Muscle layer of colon (tissue), 2 donors: ENCODE data around the gene RYR2.

Source experiments
- H3K27ac ChIP-seq: one replicate; pipeline ENCODE4 v1.7.0; 2013; ENCODE audit warnings: low read depth, mild to moderate bottlenecking, low read length, moderate library complexity
- H3K27me3 ChIP-seq, 2 donors: one replicate each; pipeline ENCODE4 v1.7.0; 2013; ENCODE audit warnings: low read length in 2 of 2, mild to moderate bottlenecking in 2 of 2; ENCODE audit not compliant: insufficient read depth in 2 of 2, control insufficient read depth in 1 of 2
- H3K36me3 ChIP-seq: one replicate; pipeline ENCODE4 v1.7.0; 2013; ENCODE audit warnings: mild to moderate bottlenecking, low read length; ENCODE audit not compliant: insufficient read depth
- H3K4me1 ChIP-seq: one replicate; pipeline ENCODE4 v1.7.0; 2013; ENCODE audit warnings: mild to moderate bottlenecking, low read length; ENCODE audit not compliant: insufficient read depth
- H3K4me3 ChIP-seq, 2 donors: one replicate each; pipeline ENCODE4 v1.7.0; 2013; ENCODE audit warnings: low read length in 2 of 2, low read depth in 1 of 2, mild to moderate bottlenecking in 1 of 2, moderate library complexity in 1 of 2
- H3K9ac ChIP-seq: one replicate; pipeline ENCODE4 v1.7.0; 2013; ENCODE audit warnings: low read length
- H3K9me3 ChIP-seq: one replicate; pipeline ENCODE4 v1.7.0; 2013; ENCODE audit warnings: mild to moderate bottlenecking, low read length
- donor health status: abdominal sarcoma.
- donor health status: Adenocarcinoma of cecum.

The RYR2 gene

GRCh38 chr1:237411621-237412020 lies 369.6 kb downstream of the RYR2 start:
- H3K27ac ChIP-seq: no peak overlapping the region
- H3K27me3 ChIP-seq: no peaks in the 10 kb centered on the region

DNA sequence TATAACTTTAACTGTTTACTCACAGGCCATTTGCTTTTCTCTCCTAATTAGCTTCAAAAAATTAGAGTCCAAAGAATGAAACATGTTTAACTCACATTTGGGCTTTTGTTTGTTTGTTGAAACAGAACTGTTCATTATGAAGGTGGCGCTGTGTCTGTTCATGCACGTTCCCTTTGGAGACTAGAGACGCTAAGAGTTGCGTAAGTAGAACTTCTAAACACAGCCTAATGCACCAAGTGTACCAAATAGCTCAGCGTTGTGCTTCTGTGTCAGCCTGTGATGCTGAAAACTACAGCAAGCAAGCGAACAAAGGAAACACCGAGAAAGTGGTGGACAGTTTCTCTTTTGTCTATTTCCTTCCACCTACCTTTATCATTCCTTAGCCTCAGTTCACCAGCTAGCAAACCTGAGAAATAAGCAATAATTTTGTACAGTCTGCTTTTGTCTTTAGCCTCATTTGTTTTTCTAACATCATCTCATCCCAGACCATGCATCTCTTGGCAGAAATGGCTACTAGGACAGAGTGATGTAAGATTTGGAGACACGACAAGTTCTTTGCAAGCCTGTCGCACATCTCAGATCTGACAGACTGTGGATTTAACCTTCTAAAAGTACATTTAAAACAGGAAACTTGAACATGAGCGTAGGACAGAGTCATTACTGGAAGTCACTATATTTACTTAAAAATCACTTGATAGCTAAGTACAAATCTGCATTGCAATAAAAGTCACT lies 375.1 kb downstream of the RYR2 start:
- Histone ChIP-seq H3K9ac (no peak overlapping the region), H3K36me3 (no peaks in the 10 kb centered on the region), H3K9me3 (no peaks in the 10 kb centered on the region), H3K4me3 (no peak overlapping the region), H3K4me1 (no peaks in the 10 kb centered on the region), H3K27ac (no peak overlapping the region), H3K27me3 (no peaks in the 10 kb centered on the region)

More at GRCh38 chr1:237411621-237412020, 369.6 kb downstream of the RYR2 start:
- Histone ChIP-seq H3K36me3 (no peaks in the 10 kb centered on the region), H3K9ac (no peak overlapping the region), H3K9me3 (no peaks in the 10 kb centered on the region), H3K4me3 (no peak overlapping the region), H3K4me1 (no peaks in the 10 kb centered on the region)

GRCh38 chr1:237428809-237429208 lies 386.8 kb downstream of the RYR2 start:
- no peak overlapping the region for H3K27ac ChIP-seq
- H3K4me3 ChIP-seq: no peak overlapping the region
- H3K9me3 ChIP-seq: no peaks in the 10 kb centered on the region

DNA sequence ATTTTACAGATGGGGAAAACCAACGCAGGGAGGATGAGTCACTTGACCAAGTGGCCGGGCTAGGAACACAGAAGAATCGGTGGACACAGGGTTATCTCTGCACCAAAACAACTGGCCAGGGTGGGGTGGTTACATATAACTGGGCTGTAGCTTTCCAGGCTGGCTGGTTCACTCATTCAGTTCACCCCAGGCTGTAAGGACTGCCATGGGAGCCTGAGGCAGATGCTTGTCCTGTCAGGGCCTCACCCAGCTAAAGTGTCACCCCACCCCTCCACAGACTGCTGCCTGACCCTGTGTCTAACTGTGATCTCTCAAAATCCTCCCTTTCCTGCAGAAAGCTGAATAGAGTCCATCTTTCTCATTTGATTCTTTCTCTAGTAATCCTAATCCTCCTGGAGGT lies 387.3 kb downstream of the RYR2 start:
- Histone ChIP-seq H3K27me3 (no peaks in the 10 kb centered on the region), H3K27ac (no peak overlapping the region), H3K9me3 (no peaks in the 10 kb centered on the region), H3K4me3 (no peak overlapping the region), H3K4me1 (no peaks in the 10 kb centered on the region), H3K9ac (no peak overlapping the region), H3K36me3 (no peaks in the 10 kb centered on the region)

More at GRCh38 chr1:237428809-237429208, 386.8 kb downstream of the RYR2 start:
- Histone ChIP-seq H3K27me3 (no peaks in the 10 kb centered on the region), H3K4me1 (no peaks in the 10 kb centered on the region), H3K9ac (no peak overlapping the region), H3K36me3 (no peaks in the 10 kb centered on the region)

DNA sequence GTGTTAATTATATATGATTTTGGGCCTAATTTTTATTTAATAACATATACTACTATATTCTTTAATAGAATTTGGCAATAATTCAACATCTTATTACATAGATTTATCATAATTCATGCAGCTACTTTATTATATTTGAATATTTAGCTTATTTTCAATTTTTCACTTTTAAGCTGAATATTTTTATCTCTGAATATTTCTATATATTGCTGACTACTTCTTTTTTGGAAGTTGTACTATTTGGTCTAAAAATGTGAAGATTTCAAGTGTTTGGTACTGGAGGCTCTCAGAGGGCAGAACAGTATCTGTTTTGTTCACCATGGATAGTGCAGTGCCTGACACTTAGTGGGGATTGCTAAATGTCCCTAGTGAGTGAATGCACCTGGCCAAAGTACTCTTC lies 389.5 kb downstream of the RYR2 start:
- H3K27me3 ChIP-seq: no peaks in the 10 kb centered on the region
- H3K4me1 ChIP-seq: no peaks in the 10 kb centered on the region
- no peaks in the 10 kb centered on the region for H3K9me3 ChIP-seq
- H3K36me3 ChIP-seq: no peaks in the 10 kb centered on the region
- no peak overlapping the region for H3K4me3 ChIP-seq
- no peak overlapping the region for H3K9ac ChIP-seq
- no peak overlapping the region for H3K27ac ChIP-seq

DNA sequence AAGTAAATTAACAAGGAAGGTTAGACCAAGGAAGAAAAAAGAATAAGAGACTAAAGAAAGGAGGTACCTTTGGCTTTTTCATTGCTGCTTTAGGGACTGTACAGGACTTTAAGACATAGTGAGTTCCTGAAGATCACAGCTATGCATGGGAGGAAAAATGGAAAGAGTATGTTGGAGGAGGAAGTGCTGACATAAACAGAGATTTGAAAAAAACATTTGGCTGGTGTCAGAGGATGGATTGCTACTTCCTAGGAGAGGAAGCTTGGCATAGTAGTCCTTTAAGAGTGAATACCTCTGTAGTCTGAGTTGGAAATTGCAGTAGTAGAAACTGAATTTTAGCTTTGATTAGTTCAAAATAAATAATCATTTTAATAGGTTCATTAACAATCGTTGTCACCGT lies 398.4 kb downstream of the RYR2 start:
- Histone ChIP-seq H3K27me3 (no peaks in the 10 kb centered on the region), H3K9me3 (no peaks in the 10 kb centered on the region), H3K27ac (no peak overlapping the region), H3K9ac (no peak overlapping the region), H3K4me3 (no peak overlapping the region), H3K4me1 (no peaks in the 10 kb centered on the region), H3K36me3 (no peaks in the 10 kb centered on the region)

GRCh38 chr1:237444120-237444790 lies 402.3 kb downstream of the RYR2 start:
- H3K27me3 ChIP-seq: no peaks in the 10 kb centered on the region
- H3K4me3 ChIP-seq: no peak overlapping the region
- H3K9ac ChIP-seq: no peak overlapping the region
- no peaks in the 10 kb centered on the region for H3K4me1 ChIP-seq
- H3K27ac ChIP-seq: no peak overlapping the region
- H3K9me3 ChIP-seq: no peaks in the 10 kb centered on the region
- no peaks in the 10 kb centered on the region for H3K36me3 ChIP-seq

DNA sequence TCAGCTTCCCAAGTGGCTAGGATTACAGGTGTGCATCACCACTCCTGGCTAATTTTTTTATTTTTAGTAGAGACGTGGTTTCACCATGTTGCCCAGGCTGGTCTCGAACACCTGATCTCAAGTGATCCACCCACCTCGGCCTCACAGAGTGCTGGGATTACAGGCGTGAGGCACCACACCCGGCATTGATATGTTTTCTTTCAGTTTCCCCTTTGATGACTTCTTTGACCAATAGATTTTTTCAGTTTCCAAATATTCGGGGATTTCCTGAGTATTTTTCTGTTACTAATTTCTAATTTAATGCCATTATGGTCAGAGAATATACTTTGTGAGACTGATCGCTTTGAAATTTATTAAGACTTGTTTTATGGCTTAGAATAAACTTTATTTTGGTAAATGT lies 406.1 kb downstream of the RYR2 start:
- H3K27me3 ChIP-seq: no peaks in the 10 kb centered on the region
- no peak overlapping the region for H3K27ac ChIP-seq
- H3K4me1 ChIP-seq: no peaks in the 10 kb centered on the region
- no peak overlapping the region for H3K4me3 ChIP-seq
- no peak overlapping the region for H3K9ac ChIP-seq
- H3K9me3 ChIP-seq: no peaks in the 10 kb centered on the region
- no peaks in the 10 kb centered on the region for H3K36me3 ChIP-seq

- Histone ChIP-seq H3K9me3 (no peaks in the 10 kb centered on the region), H3K27me3 (no peaks in the 10 kb centered on the region), H3K9ac (no peak overlapping the region), H3K36me3 (no peaks in the 10 kb centered on the region), H3K4me1 (no peaks in the 10 kb centered on the region), H3K27ac (no peak overlapping the region), H3K4me3 (no peak overlapping the region)
These were observed 415.6 kb downstream of the RYR2 start for GRCh38 chr1:237457573-237457972.

DNA sequence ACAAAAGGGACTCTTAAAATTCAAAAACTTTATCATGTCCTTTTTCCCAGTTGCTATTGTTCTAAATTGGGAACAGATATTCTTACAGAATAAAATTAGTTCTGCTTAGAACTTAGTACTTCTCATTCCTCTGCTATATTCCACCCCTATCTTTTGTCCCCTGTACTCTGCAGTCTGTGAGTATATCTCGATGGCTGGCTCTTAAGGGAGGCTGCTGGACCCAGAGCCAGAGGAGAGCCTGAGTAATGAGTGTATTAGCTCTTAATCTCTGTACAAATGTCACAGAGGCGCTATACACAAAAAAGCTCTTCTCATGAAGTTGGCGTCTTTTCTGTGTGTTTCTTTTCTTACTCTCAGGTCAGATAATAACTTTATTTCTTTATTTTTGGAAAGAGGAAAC lies 425.3 kb downstream of the RYR2 start:
- Histone ChIP-seq H3K36me3 (no peaks in the 10 kb centered on the region), H3K9ac (no peak overlapping the region), H3K27ac (no peak overlapping the region), H3K9me3 (no peaks in the 10 kb centered on the region), H3K27me3 (no peaks in the 10 kb centered on the region), H3K4me1 (no peaks in the 10 kb centered on the region), H3K4me3 (no peak overlapping the region)

DNA sequence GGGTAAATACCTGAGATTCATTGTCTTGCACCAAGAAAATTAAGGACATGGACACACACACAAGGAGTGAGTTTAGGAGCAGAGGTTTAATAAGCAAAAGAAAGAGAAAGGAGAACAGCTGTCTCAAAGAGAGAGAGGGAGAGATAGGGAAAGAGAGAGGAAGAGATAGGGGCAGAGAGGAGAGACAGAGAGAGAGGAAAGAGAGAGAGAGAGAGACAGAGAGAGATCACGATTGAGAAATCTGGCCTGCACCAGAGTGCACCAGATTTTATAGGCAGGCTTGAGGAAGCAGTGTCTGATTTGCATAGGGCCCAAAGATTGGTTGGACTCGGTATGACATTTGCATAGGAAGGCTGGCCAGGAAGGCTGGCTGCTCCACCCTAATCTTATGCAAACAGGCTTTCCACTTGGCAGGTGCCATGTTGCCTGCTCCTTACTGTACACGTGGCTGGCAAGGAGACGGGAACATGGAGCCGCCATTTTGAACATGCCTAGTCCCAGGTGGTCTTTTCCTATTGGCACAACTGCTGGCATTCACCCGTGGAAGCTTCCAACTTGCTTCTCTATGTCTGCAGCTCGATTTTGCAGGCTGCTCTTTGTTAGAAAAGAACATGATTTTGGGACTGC lies 428.8 kb downstream of the RYR2 start:
- Histone ChIP-seq H3K36me3 (no peaks in the 10 kb centered on the region), H3K4me1 (no peaks in the 10 kb centered on the region), H3K27ac (no peak overlapping the region), H3K9ac (no peak overlapping the region), H3K9me3 (no peaks in the 10 kb centered on the region), H3K4me3 (no peak overlapping the region), H3K27me3 (no peaks in the 10 kb centered on the region)
